Left ventricle myocardium inferior (tissue), 1 donor: ENCODE results near the gene NFKB1. TPM values are rescaled to one million over a fixed set of nuclear protein-coding genes. Genes with fewer than 3 reads are reported as not detected.
A peak's percentile ranks its signal among the peaks of the same experiment; 100 is the strongest.

ENCODE experiments used
- DNase-seq: peaks from one replicate; pipeline ENCODE4 v3.0.0-alpha.2; 2020
- H3K27ac ChIP-seq: fragments of 200-600 bp; replicated peaks from 2 replicates; pipeline ENCODE4 v1.8.0; 2021
- H3K27me3 ChIP-seq: fragments of 200-600 bp; 2 replicates; pipeline ENCODE4 v1.8.0; 2021; ENCODE audit warnings: low read depth
- H3K36me3 ChIP-seq: fragments of 200-600 bp; 2 replicates; pipeline ENCODE4 v1.8.0; 2021
- H3K4me1 ChIP-seq: fragments of 200-600 bp; 2 replicates; pipeline ENCODE4 v1.8.0; 2021
- H3K4me3 ChIP-seq: fragments of 200-600 bp; 2 replicates; pipeline ENCODE4 v1.8.0; 2021; ENCODE audit warnings: mild to moderate bottlenecking, moderate library complexity
- H3K9me3 ChIP-seq: fragments of 200-600 bp; replicated peaks from 2 replicates; pipeline ENCODE4 v1.8.0; 2021
- intact Hi-C: fragments of 100-400 bp; cut with micrococcal nuclease; formaldehyde crosslinking; loops from one replicate; pipeline ENCODE4 v1.11.0; 2022
- total RNA-seq: library from RNA; stranded (reverse); fragmentation: NEBNext Ultra II Directional; extraction: Animal tissue kit (Norgen Biotek cat#: 25700); gene quantifications from one replicate; pipeline ENCODE4 v1.2.1, GENCODE V29; 2021
- TF ChIP-seq, protein P1 (sequence below): fragments of 200-600 bp; IDR thresholded peaks from 2 replicates; pipeline ENCODE4 v1.8.0; 2021; ENCODE audit warnings: antibody characterized with exemption, mild to moderate bottlenecking, borderline replicate concordance
- donor health status: DM: no; HTN: yes; CAD: no; lungs with severe emphysema.

Gene NFKB1
- total RNA-seq, 1 donor from 2014 or later, result 18.0 TPM

DNA sequence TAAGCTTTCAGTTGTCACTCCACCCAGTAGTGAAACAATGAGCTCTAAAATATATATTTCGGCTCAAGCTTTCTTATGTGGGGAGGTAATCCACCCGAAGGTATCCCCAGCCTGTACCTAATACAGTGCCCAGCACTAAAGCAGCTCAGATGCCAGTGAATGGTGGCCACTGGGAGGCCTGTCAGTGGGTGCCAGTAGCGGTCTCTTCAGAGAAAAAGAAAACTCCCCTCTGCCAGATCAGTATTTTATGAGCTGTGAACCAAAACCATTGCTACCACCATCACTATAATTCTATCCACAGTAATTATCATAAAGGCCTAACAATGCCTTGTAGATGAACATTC, 835 bp upstream of the NFKB1 start:
- intact Hi-C loops, result loop anchor here (10.0 kb wide), 1 partner anchor 94 kb away; no protein-coding TSS in a partner anchor
- H3K9me3 ChIP-seq, result no peaks in the 10 kb centered on the region
- TF ChIP-seq, protein P1, sequence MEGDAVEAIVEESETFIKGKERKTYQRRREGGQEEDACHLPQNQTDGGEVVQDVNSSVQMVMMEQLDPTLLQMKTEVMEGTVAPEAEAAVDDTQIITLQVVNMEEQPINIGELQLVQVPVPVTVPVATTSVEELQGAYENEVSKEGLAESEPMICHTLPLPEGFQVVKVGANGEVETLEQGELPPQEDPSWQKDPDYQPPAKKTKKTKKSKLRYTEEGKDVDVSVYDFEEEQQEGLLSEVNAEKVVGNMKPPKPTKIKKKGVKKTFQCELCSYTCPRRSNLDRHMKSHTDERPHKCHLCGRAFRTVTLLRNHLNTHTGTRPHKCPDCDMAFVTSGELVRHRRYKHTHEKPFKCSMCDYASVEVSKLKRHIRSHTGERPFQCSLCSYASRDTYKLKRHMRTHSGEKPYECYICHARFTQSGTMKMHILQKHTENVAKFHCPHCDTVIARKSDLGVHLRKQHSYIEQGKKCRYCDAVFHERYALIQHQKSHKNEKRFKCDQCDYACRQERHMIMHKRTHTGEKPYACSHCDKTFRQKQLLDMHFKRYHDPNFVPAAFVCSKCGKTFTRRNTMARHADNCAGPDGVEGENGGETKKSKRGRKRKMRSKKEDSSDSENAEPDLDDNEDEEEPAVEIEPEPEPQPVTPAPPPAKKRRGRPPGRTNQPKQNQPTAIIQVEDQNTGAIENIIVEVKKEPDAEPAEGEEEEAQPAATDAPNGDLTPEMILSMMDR, result peak; percentile 31
- no peaks in the 10 kb centered on the region for H3K36me3 ChIP-seq
- no peaks in the 10 kb centered on the region for H3K27me3 ChIP-seq
- peak overlapping the region; percentile 86 for H3K4me3 ChIP-seq
- peaks cover 51% of the 10 kb centered on the region for H3K4me1 ChIP-seq
- no peak for DNase-seq
- H3K27ac ChIP-seq, result peak overlapping the region; percentile 98

DNA sequence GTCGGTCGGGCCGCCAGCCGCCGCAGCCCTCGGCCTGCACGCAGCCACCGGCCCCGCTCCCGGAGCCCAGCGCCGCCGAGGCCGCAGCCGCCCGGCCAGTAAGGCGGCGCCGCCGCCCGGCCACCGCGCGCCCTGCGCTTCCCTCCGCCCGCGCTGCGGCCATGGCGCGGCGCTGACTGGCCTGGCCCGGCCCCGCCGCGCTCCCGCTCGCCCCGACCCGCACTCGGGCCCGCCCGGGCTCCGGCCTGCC, 213 bp downstream of the NFKB1 start:
- no peaks in the 10 kb centered on the region for H3K9me3 ChIP-seq
- peak overlapping the region; percentile 98 for H3K27ac ChIP-seq
- no peaks in the 10 kb centered on the region for H3K36me3 ChIP-seq
- H3K27me3 ChIP-seq, result no peaks in the 10 kb centered on the region
- DNase-seq, result no peak
- TF ChIP-seq, protein P1, result no peak
- intact Hi-C loops, result loop anchor here (10.0 kb wide), 1 partner anchor 93 kb away; no protein-coding TSS in a partner anchor
- peaks cover 62% of the 10 kb centered on the region for H3K4me1 ChIP-seq
- H3K4me3 ChIP-seq, result peak overlapping the region; percentile 86

DNA sequence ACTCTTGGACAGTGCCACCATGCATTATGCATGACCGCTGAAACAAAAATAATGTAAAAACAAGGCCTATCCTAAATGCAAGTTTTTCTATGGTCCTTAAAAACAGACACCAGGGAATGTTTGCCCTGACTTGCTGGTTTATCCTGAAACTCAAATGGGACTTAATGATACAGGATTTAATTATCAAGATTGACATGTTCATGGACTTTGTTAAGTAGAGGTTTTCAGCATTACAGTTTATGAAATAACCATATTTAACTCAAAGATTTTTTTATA, 1.3 kb downstream of the NFKB1 start:
- TF ChIP-seq, protein P1, result no peak
- peak overlapping the region; percentile 86 for H3K4me3 ChIP-seq
- H3K36me3 ChIP-seq, result no peaks in the 10 kb centered on the region
- peak overlapping the region; percentile 98 for H3K27ac ChIP-seq
- intact Hi-C loops, result loop anchor here (10.0 kb wide), 1 partner anchor 92 kb away; no protein-coding TSS in a partner anchor
- no peak for DNase-seq
- no peaks in the 10 kb centered on the region for H3K27me3 ChIP-seq
- H3K4me1 ChIP-seq, result peaks cover 73% of the 10 kb centered on the region
- H3K9me3 ChIP-seq, result no peaks in the 10 kb centered on the region

DNA sequence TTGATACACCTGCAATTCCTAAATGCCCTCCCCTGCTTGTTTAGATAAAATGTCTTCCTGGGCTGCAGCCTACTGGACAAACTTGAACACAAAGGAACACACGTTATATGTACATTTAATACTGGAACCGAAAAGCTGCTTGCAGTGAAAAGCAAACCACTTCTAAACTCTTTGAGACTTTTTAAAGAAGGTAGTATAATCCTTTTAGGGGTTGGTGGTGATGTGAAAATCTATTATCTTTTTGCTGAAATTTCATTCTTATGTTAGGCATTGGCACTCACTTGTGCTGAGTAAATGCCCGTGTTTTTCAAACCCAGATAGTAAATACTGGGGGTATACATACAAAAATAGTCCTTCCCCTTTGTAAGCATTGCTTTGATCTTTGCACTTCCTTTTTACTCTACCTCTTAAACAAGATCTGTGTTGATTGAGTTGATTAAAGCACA, 2.2 kb downstream of the NFKB1 start:
- TF ChIP-seq, protein P1, result no peak
- H3K36me3 ChIP-seq, result no peaks in the 10 kb centered on the region
- no peaks in the 10 kb centered on the region for H3K27me3 ChIP-seq
- intact Hi-C loops, result loop anchor here (10.0 kb wide), 1 partner anchor 91 kb away; no protein-coding TSS in a partner anchor
- peak overlapping the region; percentile 86 for H3K4me3 ChIP-seq
- H3K4me1 ChIP-seq, result peaks cover 80% of the 10 kb centered on the region
- DNase-seq, result no peak
- H3K9me3 ChIP-seq, result no peaks in the 10 kb centered on the region
- H3K27ac ChIP-seq, result peak overlapping the region; percentile 98

DNA sequence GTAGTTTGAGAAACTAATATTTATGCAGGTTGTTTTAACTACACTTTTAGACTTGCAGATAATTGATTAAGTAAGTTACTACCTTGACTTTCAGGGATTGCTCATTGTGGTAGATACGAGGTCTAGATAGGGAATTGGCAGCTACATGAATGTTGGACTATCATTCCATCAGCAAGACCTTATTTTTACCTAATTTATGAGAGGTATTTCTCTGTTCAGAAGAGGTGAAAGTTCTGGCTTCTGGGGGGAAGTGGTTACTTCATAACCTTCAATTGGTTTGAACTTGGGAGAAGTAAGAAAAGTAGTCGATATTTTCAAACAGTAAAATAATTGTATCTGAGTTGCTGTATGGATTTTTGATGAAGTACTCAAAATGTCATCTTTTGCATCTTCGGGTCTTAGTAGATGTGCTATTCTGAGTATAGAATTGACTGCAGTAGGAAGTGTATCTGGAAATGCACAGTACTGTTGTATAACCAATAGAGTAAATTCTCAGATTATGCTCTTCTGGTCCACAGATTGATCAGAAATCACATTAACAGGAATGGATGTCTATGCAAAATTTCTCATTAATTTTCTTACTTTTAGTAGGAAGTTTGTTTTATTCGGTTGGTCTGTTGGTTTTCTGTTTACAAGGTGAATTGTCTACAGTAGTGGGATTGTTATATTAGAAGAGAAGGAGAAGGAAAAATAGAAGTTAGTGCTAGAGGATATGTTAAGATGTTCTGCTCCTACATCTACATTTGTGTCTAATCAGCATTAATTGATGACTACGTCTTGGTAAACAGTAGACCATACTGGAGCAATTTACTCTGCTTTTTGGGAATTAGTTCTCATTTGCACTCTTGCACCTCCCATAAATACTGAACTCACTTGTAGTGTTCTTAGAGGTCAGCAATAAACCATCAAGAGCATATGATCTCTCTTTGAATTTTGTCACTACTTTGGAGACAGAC, 3.0 kb downstream of the NFKB1 start:
- TF ChIP-seq, protein P1, result no peak
- Histone ChIP-seq H3K27ac (peak overlapping the region; percentile 98), H3K4me1 (peaks cover 80% of the 10 kb centered on the region), H3K9me3 (no peaks in the 10 kb centered on the region), H3K4me3 (peak overlapping the region; percentile 86), H3K27me3 (no peaks in the 10 kb centered on the region), H3K36me3 (no peaks in the 10 kb centered on the region)
- intact Hi-C loops, result loop anchor here (10.0 kb wide), 1 partner anchor 91 kb away; no protein-coding TSS in a partner anchor
- no peak for DNase-seq
